ENCODE measurements around the gene AFF1.

- no peak for TF ChIP-seq CTCF (IDR thresholded peaks at IDR 0.05)
- TF ChIP-seq POLR2A (IDR thresholded peaks at IDR 0.05), result no peak
Observed at GRCh38 chr4:87074121-87074488, 139.3 kb downstream of the AFF1 start.
